CD4-positive, alpha-beta T cell (primary cell): ENCODE measurements around the gene SNRNP200. TPM values are rescaled to one million over a fixed set of nuclear protein-coding genes. Genes with fewer than 3 reads are reported as not detected.
"Not testable (repeated sequence)": the region's sequence is repeated elsewhere in the genome, so short reads cannot be mapped to it uniquely, and the experiment has no call there.

ENCODE experiments used
- ATAC-seq: fragments of 200-7000 bp; cut with Tn5 transposase; one replicate; pipeline ENCODE4 v1.10.0; 2022; ENCODE audit warnings: mild to moderate bottlenecking; ENCODE audit not compliant: poor library complexity
- CTCF ChIA-PET: fragments of 350-600 bp; sonication (Branson Sonifier 250); formaldehyde crosslinking; loops from one replicate; lab custom pipeline; 2021; ENCODE audit warnings: antibody characterized with exemption, inconsistent platforms; lab: Charles Lee
- POLR2A ChIA-PET: fragments of 350-600 bp; sonication (Branson Sonifier 250); formaldehyde crosslinking; loops from one replicate; lab custom pipeline; 2021; ENCODE audit warnings: antibody characterized with exemption, inconsistent platforms; lab: Charles Lee
- DNase-seq, 14 experiments: peaks; one replicate each; pipeline ENCODE4 v3.0.0-alpha.2; 2013 to 2020; ENCODE audit warnings: mixed read lengths in 2 of 14
- H3K27ac ChIP-seq, 2 donors: one replicate each; pipeline versions ENCODE4 v1.5.1 to v1.7.0; 2013; ENCODE audit warnings: low read length in 2 of 2, low read depth in 1 of 2, mild to moderate bottlenecking in 1 of 2
- H3K27me3 ChIP-seq, 2 experiments: 1 replicate in 1 of 2; 2 replicates in 1 of 2; pipeline versions ENCODE4 v1.6.1 to v1.7.0; 2013; ENCODE audit warnings: low read length in 2 of 2, control low read depth in 1 of 2, mild to moderate bottlenecking in 1 of 2, moderate library complexity in 1 of 2; ENCODE audit not compliant: insufficient read depth in 2 of 2, control insufficient read depth in 1 of 2
- H3K36me3 ChIP-seq: one replicate; pipeline ENCODE4 v1.6.1; 2013; ENCODE audit warnings: low read length, control low read depth; ENCODE audit not compliant: insufficient read depth
- H3K4me1 ChIP-seq: one replicate; pipeline ENCODE4 v1.6.1; 2013; ENCODE audit warnings: low read length, control low read depth; ENCODE audit not compliant: insufficient read depth
- H3K4me3 ChIP-seq: one replicate; pipeline ENCODE4 v1.5.1; 2013; ENCODE audit warnings: mild to moderate bottlenecking, low read length, moderate library complexity
- H3K9me3 ChIP-seq, 2 experiments: 1 replicate in 1 of 2; 2 replicates in 1 of 2; pipeline versions ENCODE4 v1.6.1 to v1.7.0; 2013; ENCODE audit warnings: low read length in 2 of 2, mild to moderate bottlenecking in 2 of 2, control low read depth in 1 of 2, moderate library complexity in 1 of 2; ENCODE audit not compliant: control insufficient read depth in 1 of 2, insufficient read depth in 1 of 2
- H3K27ac Mint-ChIP-seq: one replicate; pipeline ENCODE4 v1.8.0; 2020; ENCODE audit warnings: mixed read lengths
- H3K27me3 Mint-ChIP-seq: one replicate; pipeline ENCODE4 v1.8.0; 2021; ENCODE audit warnings: mixed read lengths
- H3K36me3 Mint-ChIP-seq: one replicate; pipeline ENCODE4 v1.8.0; 2021; ENCODE audit warnings: low read depth, mixed read lengths
- H3K4me1 Mint-ChIP-seq: one replicate; pipeline ENCODE4 v1.8.0; 2021; ENCODE audit warnings: low read depth, mixed read lengths
- H3K4me3 Mint-ChIP-seq: one replicate; pipeline ENCODE4 v1.8.0; 2020; ENCODE audit warnings: mild to moderate bottlenecking, mixed read lengths
- H3K9me3 Mint-ChIP-seq: one replicate; pipeline ENCODE4 v1.8.0; 2020; ENCODE audit warnings: mixed read lengths
- CTCF ChIP-seq: fragments of 200-600 bp; IDR thresholded peaks from one replicate; pipeline ENCODE4 v1.8.0; 2022; ENCODE audit warnings: antibody characterized with exemption, mild to moderate bottlenecking
- intact Hi-C, 2 experiments: fragments of 100-400 bp; cut with DNase I in 1 of 2; cut with micrococcal nuclease in 1 of 2; formaldehyde crosslinking; loops; one replicate each; pipeline versions ENCODE4 v1.15.1 to v1.9.0; 2023 to 2025; cut with DNase I, micrococcal nuclease
- total RNA-seq, 174 experiments: library from RNA in 2 of 174; stranded (reverse) in 2 of 174; gene quantifications; one replicate each; pipeline ENCODE4 v1.2.3 and lab custom pipeline; 2021 to 2026

Gene SNRNP200
- total RNA-seq, 2 experiments from 2014 or later, result 274 to 297 TPM

- Mint-ChIP-seq H3K4me3 (peak overlapping the region; percentile 15), H3K9me3 (no peaks in the 10 kb centered on the region), H3K27ac (peak overlapping the region; percentile 71), H3K27me3 (no peaks in the 10 kb centered on the region), H3K4me1 (peaks cover 81% of the 10 kb centered on the region), H3K36me3 (peaks cover 85% of the 10 kb centered on the region)
- ChIA-PET CTCF (no interaction called here), POLR2A (interaction anchor here (0.6 to 1.1 kb wide), 3 partner anchors 12 to 51 kb away, joined by 3 to 5 read pairs (median 4); partner anchors contain the start of gene STARD7)
- Histone ChIP-seq H3K4me1 (peaks cover 79% of the 10 kb centered on the region), H3K27me3 (no peaks in the 10 kb centered on the region), H3K9me3 (no peaks in the 10 kb centered on the region), H3K27ac (no peak overlapping the region), H3K36me3 (peaks cover 57% of the 10 kb centered on the region), H3K4me3 (no peak overlapping the region)
- ATAC-seq (no peak), DNase-seq (no peak)
- TF ChIP-seq CTCF, result no peak
- intact Hi-C loops, result no loop called here
Measured at GRCh38 chr2:96259497-96259921, 45.8 kb downstream of the SNRNP200 start.

- TF ChIP-seq CTCF, result no peak
- H3K36me3 ChIP-seq, result peaks cover 60% of the 10 kb centered on the region
Measured at GRCh38 chr2:96258166-96259022, 47.0 kb downstream of the SNRNP200 start.

GRCh38 chr2:96257744-96258143, 47.6 kb downstream of the SNRNP200 start:
- peak in 1 of 14 experiments; percentile 37 for DNase-seq
- H3K4me3 ChIP-seq, ATAC-seq, intact Hi-C loops, H3K9me3 Mint-ChIP-seq, H3K27me3 ChIP-seq, H3K27me3 Mint-ChIP-seq, H3K9me3 ChIP-seq, CTCF ChIA-PET, H3K4me3 Mint-ChIP-seq: not testable (repeated sequence)
- peak overlapping the region; percentile 71 for H3K27ac Mint-ChIP-seq
- H3K4me1 Mint-ChIP-seq, result peaks cover 74% of the 10 kb centered on the region
- Histone ChIP-seq H3K27ac (peak overlapping the region in 1 of 2 donors; percentile 25), H3K36me3 (peaks cover 63% of the 10 kb centered on the region), H3K4me1 (peaks cover 62% of the 10 kb centered on the region)
- H3K36me3 Mint-ChIP-seq, result peaks cover 88% of the 10 kb centered on the region
- POLR2A ChIA-PET, result interaction anchor here (1.5 to 2.0 kb wide), 2 partner anchors 15 to 49 kb away, joined by 6 to 11 read pairs; partner anchors contain the start of gene STARD7

More at GRCh38 chr2:96258166-96259022, 47.0 kb downstream of the SNRNP200 start:
- ChIA-PET POLR2A (interaction anchor here (0.6 to 1.1 kb wide), 2 partner anchors 13 to 50 kb away, joined by 3 to 4 read pairs; no protein-coding TSS in a partner anchor), CTCF (no interaction called here)
- H3K4me3 ChIP-seq, result no peak overlapping the region
- H3K27ac ChIP-seq, result no peak overlapping the region
- intact Hi-C loops, result no loop called here
- ATAC-seq (no peak), DNase-seq (peak in 2 of 14 experiments; percentile 35 to 47)
- Mint-ChIP-seq H3K9me3 (no peaks in the 10 kb centered on the region), H3K27ac (peak overlapping the region; percentile 71), H3K27me3 (no peaks in the 10 kb centered on the region), H3K4me3 (no peak overlapping the region), H3K4me1 (peaks cover 78% of the 10 kb centered on the region), H3K36me3 (peaks cover 85% of the 10 kb centered on the region)
- peaks cover 68% of the 10 kb centered on the region for H3K4me1 ChIP-seq
- H3K27me3 ChIP-seq, result no peaks in the 10 kb centered on the region
- no peaks in the 10 kb centered on the region for H3K9me3 ChIP-seq
